Measurements from ENCODE around the gene DPEP2. TPM values are rescaled to one million over a fixed set of nuclear protein-coding genes. Genes with fewer than 3 reads are reported as not detected.

DPEP2 gene
- total RNA-seq, 1 donor from 2014 or later: 0.99 TPM

- no peaks in the 10 kb centered on the region for H3K27me3 ChIP-seq (ENCODE audit: low read depth)
- no peak for TF ChIP-seq CTCF (IDR thresholded peaks at IDR 0.05; ENCODE audit: borderline replicate concordance)
- H3K4me3 ChIP-seq: peak overlapping the region; percentile 96
- no peaks in the 10 kb centered on the region for H3K36me3 ChIP-seq
- DNase-seq: no peak
- H3K9me3 ChIP-seq (replicated peaks): no peaks in the 10 kb centered on the region
- H3K27ac ChIP-seq (replicated peaks): peak overlapping the region; percentile 100
- peaks cover 51% of the 10 kb centered on the region for H3K4me1 ChIP-seq
- intact Hi-C loops (cut with micrococcal nuclease): no loop called here
Observed at GRCh38 chr16:67969254-67970039, 29.8 kb downstream of the DPEP2 start.

GRCh38 chr16:67968400-67969253, 30.7 kb downstream of the DPEP2 start, which contains the start of gene SLC12A4:
SLC12A4 (minus strand) TSS chr16:67968637; CDS start chr16:67968553, 84 bp downstream.
- DNase-seq: peak; percentile 90
- intact Hi-C loops (cut with micrococcal nuclease): no loop called here
- Histone ChIP-seq H3K9me3 (replicated peaks) (no peaks in the 10 kb centered on the region), H3K27ac (replicated peaks) (peak within 1 kb of the TSS; percentile 100), H3K27me3 (ENCODE audit: low read depth) (no peaks in the 10 kb centered on the region), H3K4me3 (peak within 1 kb of the TSS; percentile 96), H3K36me3 (no peaks in the 10 kb centered on the region), H3K4me1 (peaks cover 59% of the 10 kb centered on the region)
- peak; percentile 23 for TF ChIP-seq CTCF (IDR thresholded peaks at IDR 0.05; ENCODE audit: borderline replicate concordance)

- peaks cover 65% of the 10 kb centered on the region for H3K4me1 ChIP-seq
- peak; percentile 64 for DNase-seq
- no peak for TF ChIP-seq CTCF (IDR thresholded peaks at IDR 0.05; ENCODE audit: borderline replicate concordance)
Observed at GRCh38 chr16:67967958-67968399, 31.3 kb downstream of the DPEP2 start.

GRCh38 chr16:67967183-67967957, 31.9 kb downstream of the DPEP2 start:
- Histone ChIP-seq H3K9me3 (replicated peaks) (no peaks in the 10 kb centered on the region), H3K27me3 (ENCODE audit: low read depth) (no peaks in the 10 kb centered on the region), H3K4me1 (peaks cover 71% of the 10 kb centered on the region), H3K4me3 (peak overlapping the region; percentile 96), H3K27ac (replicated peaks) (peak overlapping the region; percentile 100), H3K36me3 (peaks cover 10% of the 10 kb centered on the region)
- TF ChIP-seq CTCF (IDR thresholded peaks at IDR 0.05; ENCODE audit: borderline replicate concordance): no peak
- no peak for DNase-seq
- intact Hi-C loops (cut with micrococcal nuclease): no loop called here

More at GRCh38 chr16:67967958-67968399, 31.3 kb downstream of the DPEP2 start:
- H3K4me3 ChIP-seq: peak overlapping the region; percentile 96
- no peaks in the 10 kb centered on the region for H3K9me3 ChIP-seq (replicated peaks)
- intact Hi-C loops (cut with micrococcal nuclease): no loop called here
- H3K27ac ChIP-seq (replicated peaks): peak overlapping the region; percentile 100
- no peaks in the 10 kb centered on the region for H3K27me3 ChIP-seq (ENCODE audit: low read depth)
- peaks cover 4% of the 10 kb centered on the region for H3K36me3 ChIP-seq
